GM23338 (cell line): ENCODE data around the gene PPP4C. TPM values are rescaled to one million over a fixed set of nuclear protein-coding genes. Genes with fewer than 3 reads are reported as not detected.
A peak's percentile ranks its signal among the peaks of the same experiment; 100 is the strongest.

ENCODE experiments used
- ATAC-seq: fragments of 200-7000 bp; cut with Tn5 transposase; 3 replicates; pipeline ENCODE4 v1.9.1; 2020
- DNase-seq: peaks from one replicate; pipeline ENCODE4 v3.0.0-alpha.2; 2015; ENCODE audit warnings: low spot score
- H2AFZ ChIP-seq: fragments of 200-600 bp; sonication (generic); 2 replicates; pipeline ENCODE4 v1.8.0; 2016; ENCODE audit warnings: antibody characterized with exemption, mild to moderate bottlenecking, moderate library complexity
- H3F3A ChIP-seq: fragments of 200-600 bp; sonication (generic); replicated peaks from 2 replicates; pipeline ENCODE4 v1.8.0; 2017; ENCODE audit warnings: antibody characterized with exemption, mixed run types, low read depth
- H3K27ac ChIP-seq: fragments of 200-600 bp; sonication (generic); 2 replicates; pipeline ENCODE4 v1.6.1; 2016; ENCODE audit warnings: low read depth
- H3K27me3 ChIP-seq: fragments of 200-600 bp; sonication (generic); 2 replicates; pipeline ENCODE4 v1.8.0; 2016; ENCODE audit warnings: mild to moderate bottlenecking, mixed run types, moderate library complexity; ENCODE audit not compliant: insufficient read depth
- H3K36me3 ChIP-seq: fragments of 200-600 bp; sonication (generic); 2 replicates; pipeline ENCODE4 v1.8.0; 2016; ENCODE audit warnings: mild to moderate bottlenecking; ENCODE audit not compliant: insufficient read depth
- H3K4me1 ChIP-seq: fragments of 200-600 bp; sonication (generic); 2 replicates; pipeline ENCODE4 v1.8.0; 2016; ENCODE audit warnings: mild to moderate bottlenecking, moderate library complexity; ENCODE audit not compliant: insufficient read depth
- H3K4me2 ChIP-seq: fragments of 200-600 bp; sonication (generic); 2 replicates; pipeline ENCODE4 v1.7.1; 2017; ENCODE audit warnings: mixed run types
- H3K4me3 ChIP-seq: fragments of 200-600 bp; sonication (generic); 2 replicates; pipeline ENCODE4 v1.6.1; 2016; ENCODE audit warnings: mixed run types
- H3K79me2 ChIP-seq: fragments of 200-600 bp; sonication (generic); replicated peaks from 2 replicates; pipeline ENCODE4 v1.8.0; 2017; ENCODE audit warnings: mild to moderate bottlenecking; ENCODE audit not compliant: insufficient read depth
- H3K9me2 ChIP-seq: fragments of 200-600 bp; sonication (generic); 2 replicates; pipeline ENCODE4 v1.8.0; 2017; ENCODE audit not compliant: insufficient read depth
- H4K20me1 ChIP-seq: fragments of 200-600 bp; sonication (generic); replicated peaks from 2 replicates; pipeline ENCODE4 v1.8.0; 2017; ENCODE audit warnings: mild to moderate bottlenecking; ENCODE audit not compliant: insufficient read depth
- H3K27ac Mint-ChIP-seq: 2 replicates; pipeline ENCODE4 v1.8.0; 2020; ENCODE audit warnings: inconsistent platforms, mild to moderate bottlenecking, moderate library complexity, mixed read lengths
- H3K27me3 Mint-ChIP-seq: 3 replicates; pipeline ENCODE4 v1.8.0; 2022; ENCODE audit warnings: low read depth, mild to moderate bottlenecking, moderate library complexity, mixed read lengths, inconsistent platforms; ENCODE audit not compliant: insufficient read depth, poor library complexity
- H3K36me3 Mint-ChIP-seq: 3 replicates; pipeline ENCODE4 v1.8.0; 2021; ENCODE audit warnings: low read depth, mild to moderate bottlenecking, inconsistent platforms, moderate library complexity, mixed read lengths
- H3K4me1 Mint-ChIP-seq: 3 replicates; pipeline ENCODE4 v1.8.0; 2020; ENCODE audit warnings: mild to moderate bottlenecking, inconsistent platforms, mixed read lengths
- H3K4me3 Mint-ChIP-seq: 3 replicates; pipeline ENCODE4 v1.8.0; 2021; ENCODE audit warnings: moderate library complexity, mild to moderate bottlenecking, inconsistent platforms, mixed read lengths
- H3K9me3 Mint-ChIP-seq: 3 replicates; pipeline ENCODE4 v1.8.0; 2020; ENCODE audit warnings: moderate library complexity, mild to moderate bottlenecking, inconsistent platforms, mixed read lengths
- EZH2phosphoT487 ChIP-seq: fragments of 200-600 bp; sonication (generic); IDR thresholded peaks from one replicate; pipeline ENCODE4 v1.8.1; 2018; ENCODE audit warnings: antibody characterized with exemption; ENCODE audit not compliant: unreplicated experiment
- STAT1 ChIP-seq: IDR thresholded peaks from one replicate; pipeline ENCODE4 v1.6.1; 2016; ENCODE audit warnings: antibody characterized with exemption; ENCODE audit not compliant: unreplicated experiment
- ZNF114 ChIP-seq: fragments of 250-450 bp; sonication (Bioruptor Pico); IDR thresholded peaks from 2 replicates; pipeline ENCODE4 v1.5.0; 2020; ENCODE audit warnings: mild to moderate bottlenecking, moderate library complexity
- polyA plus RNA-seq: library from polyadenylated mRNA; unstranded; fragments of >200 nt; fragmentation: Nextera tagmentation; extraction: Ambion mirVana; gene quantifications from 2 replicates; pipeline ENCODE4 v1.2.1, GENCODE V29; 2016
- total RNA-seq: library from RNA; depleted of rRNA; stranded (reverse); fragments of >200 nt; shearing (Covaris generic); gene quantifications from 2 replicates; pipeline ENCODE4 v1.2.3, GENCODE V29; 2014
- TF ChIP-seq, protein P1 (sequence below): IDR thresholded peaks from 2 replicates; pipeline ENCODE4 v1.6.1; 2016; ENCODE audit warnings: antibody characterized with exemption
- TF ChIP-seq, protein P2 (sequence below): IDR thresholded peaks from one replicate; pipeline ENCODE4 v1.6.1; 2018; ENCODE audit warnings: antibody characterized with exemption; ENCODE audit not compliant: unreplicated experiment
- TF ChIP-seq, protein P3 (sequence below): fragments of 250-450 bp; sonication (Bioruptor Pico); IDR thresholded peaks from 2 replicates; pipeline ENCODE4 v1.5.0; 2020; ENCODE audit warnings: mild to moderate bottlenecking, moderate library complexity
- TF ChIP-seq, protein P4 (sequence below), 2 experiments: fragments of 200-600 bp in 1 of 2; sonication (generic) in 1 of 2; conservative IDR thresholded peaks; 2 replicates each; pipeline versions ENCODE4 v1.5.1 to v1.6.1; 2016 to 2017; ENCODE audit warnings: antibody characterized with exemption in 2 of 2, low read depth in 2 of 2, mild to moderate bottlenecking in 2 of 2, moderate library complexity in 1 of 2

PPP4C gene
- total and polyA plus RNA-seq, 2 experiments from 2014 or later, result 120 to 170 TPM

- Histone ChIP-seq H3K9me2 (no peaks in the 10 kb centered on the region), H3K79me2 (peaks cover 5% of the 10 kb centered on the region), H3K4me3 (no peak overlapping the region), H3F3A (peaks cover 4% of the 10 kb centered on the region; the same call in 1 of the 2 replicates), H3K27me3 (no peaks in the 10 kb centered on the region), H3K36me3 (peaks cover 4% of the 10 kb centered on the region), H2AFZ (no peak overlapping the region), H3K4me2 (no peak overlapping the region), H3K4me1 (peaks cover 6% of the 10 kb centered on the region; the same call in 1 of the 2 replicates), H4K20me1 (peaks cover 4% of the 10 kb centered on the region), H3K27ac (peak overlapping the region; percentile 32; the same call in 1 of the 2 replicates)
- DNase-seq, result no peak
- TF ChIP-seq ZNF114 (CRISPR knock-in tag) (no peak), EZH2phosphoT487 (no peak), STAT1 (no peak)
- TF ChIP-seq, protein P1, sequence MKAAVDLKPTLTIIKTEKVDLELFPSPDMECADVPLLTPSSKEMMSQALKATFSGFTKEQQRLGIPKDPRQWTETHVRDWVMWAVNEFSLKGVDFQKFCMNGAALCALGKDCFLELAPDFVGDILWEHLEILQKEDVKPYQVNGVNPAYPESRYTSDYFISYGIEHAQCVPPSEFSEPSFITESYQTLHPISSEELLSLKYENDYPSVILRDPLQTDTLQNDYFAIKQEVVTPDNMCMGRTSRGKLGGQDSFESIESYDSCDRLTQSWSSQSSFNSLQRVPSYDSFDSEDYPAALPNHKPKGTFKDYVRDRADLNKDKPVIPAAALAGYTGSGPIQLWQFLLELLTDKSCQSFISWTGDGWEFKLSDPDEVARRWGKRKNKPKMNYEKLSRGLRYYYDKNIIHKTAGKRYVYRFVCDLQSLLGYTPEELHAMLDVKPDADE, result no peak
- TF ChIP-seq, protein P2, sequence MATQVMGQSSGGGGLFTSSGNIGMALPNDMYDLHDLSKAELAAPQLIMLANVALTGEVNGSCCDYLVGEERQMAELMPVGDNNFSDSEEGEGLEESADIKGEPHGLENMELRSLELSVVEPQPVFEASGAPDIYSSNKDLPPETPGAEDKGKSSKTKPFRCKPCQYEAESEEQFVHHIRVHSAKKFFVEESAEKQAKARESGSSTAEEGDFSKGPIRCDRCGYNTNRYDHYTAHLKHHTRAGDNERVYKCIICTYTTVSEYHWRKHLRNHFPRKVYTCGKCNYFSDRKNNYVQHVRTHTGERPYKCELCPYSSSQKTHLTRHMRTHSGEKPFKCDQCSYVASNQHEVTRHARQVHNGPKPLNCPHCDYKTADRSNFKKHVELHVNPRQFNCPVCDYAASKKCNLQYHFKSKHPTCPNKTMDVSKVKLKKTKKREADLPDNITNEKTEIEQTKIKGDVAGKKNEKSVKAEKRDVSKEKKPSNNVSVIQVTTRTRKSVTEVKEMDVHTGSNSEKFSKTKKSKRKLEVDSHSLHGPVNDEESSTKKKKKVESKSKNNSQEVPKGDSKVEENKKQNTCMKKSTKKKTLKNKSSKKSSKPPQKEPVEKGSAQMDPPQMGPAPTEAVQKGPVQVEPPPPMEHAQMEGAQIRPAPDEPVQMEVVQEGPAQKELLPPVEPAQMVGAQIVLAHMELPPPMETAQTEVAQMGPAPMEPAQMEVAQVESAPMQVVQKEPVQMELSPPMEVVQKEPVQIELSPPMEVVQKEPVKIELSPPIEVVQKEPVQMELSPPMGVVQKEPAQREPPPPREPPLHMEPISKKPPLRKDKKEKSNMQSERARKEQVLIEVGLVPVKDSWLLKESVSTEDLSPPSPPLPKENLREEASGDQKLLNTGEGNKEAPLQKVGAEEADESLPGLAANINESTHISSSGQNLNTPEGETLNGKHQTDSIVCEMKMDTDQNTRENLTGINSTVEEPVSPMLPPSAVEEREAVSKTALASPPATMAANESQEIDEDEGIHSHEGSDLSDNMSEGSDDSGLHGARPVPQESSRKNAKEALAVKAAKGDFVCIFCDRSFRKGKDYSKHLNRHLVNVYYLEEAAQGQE, result no peak
- TF ChIP-seq, protein P3, sequence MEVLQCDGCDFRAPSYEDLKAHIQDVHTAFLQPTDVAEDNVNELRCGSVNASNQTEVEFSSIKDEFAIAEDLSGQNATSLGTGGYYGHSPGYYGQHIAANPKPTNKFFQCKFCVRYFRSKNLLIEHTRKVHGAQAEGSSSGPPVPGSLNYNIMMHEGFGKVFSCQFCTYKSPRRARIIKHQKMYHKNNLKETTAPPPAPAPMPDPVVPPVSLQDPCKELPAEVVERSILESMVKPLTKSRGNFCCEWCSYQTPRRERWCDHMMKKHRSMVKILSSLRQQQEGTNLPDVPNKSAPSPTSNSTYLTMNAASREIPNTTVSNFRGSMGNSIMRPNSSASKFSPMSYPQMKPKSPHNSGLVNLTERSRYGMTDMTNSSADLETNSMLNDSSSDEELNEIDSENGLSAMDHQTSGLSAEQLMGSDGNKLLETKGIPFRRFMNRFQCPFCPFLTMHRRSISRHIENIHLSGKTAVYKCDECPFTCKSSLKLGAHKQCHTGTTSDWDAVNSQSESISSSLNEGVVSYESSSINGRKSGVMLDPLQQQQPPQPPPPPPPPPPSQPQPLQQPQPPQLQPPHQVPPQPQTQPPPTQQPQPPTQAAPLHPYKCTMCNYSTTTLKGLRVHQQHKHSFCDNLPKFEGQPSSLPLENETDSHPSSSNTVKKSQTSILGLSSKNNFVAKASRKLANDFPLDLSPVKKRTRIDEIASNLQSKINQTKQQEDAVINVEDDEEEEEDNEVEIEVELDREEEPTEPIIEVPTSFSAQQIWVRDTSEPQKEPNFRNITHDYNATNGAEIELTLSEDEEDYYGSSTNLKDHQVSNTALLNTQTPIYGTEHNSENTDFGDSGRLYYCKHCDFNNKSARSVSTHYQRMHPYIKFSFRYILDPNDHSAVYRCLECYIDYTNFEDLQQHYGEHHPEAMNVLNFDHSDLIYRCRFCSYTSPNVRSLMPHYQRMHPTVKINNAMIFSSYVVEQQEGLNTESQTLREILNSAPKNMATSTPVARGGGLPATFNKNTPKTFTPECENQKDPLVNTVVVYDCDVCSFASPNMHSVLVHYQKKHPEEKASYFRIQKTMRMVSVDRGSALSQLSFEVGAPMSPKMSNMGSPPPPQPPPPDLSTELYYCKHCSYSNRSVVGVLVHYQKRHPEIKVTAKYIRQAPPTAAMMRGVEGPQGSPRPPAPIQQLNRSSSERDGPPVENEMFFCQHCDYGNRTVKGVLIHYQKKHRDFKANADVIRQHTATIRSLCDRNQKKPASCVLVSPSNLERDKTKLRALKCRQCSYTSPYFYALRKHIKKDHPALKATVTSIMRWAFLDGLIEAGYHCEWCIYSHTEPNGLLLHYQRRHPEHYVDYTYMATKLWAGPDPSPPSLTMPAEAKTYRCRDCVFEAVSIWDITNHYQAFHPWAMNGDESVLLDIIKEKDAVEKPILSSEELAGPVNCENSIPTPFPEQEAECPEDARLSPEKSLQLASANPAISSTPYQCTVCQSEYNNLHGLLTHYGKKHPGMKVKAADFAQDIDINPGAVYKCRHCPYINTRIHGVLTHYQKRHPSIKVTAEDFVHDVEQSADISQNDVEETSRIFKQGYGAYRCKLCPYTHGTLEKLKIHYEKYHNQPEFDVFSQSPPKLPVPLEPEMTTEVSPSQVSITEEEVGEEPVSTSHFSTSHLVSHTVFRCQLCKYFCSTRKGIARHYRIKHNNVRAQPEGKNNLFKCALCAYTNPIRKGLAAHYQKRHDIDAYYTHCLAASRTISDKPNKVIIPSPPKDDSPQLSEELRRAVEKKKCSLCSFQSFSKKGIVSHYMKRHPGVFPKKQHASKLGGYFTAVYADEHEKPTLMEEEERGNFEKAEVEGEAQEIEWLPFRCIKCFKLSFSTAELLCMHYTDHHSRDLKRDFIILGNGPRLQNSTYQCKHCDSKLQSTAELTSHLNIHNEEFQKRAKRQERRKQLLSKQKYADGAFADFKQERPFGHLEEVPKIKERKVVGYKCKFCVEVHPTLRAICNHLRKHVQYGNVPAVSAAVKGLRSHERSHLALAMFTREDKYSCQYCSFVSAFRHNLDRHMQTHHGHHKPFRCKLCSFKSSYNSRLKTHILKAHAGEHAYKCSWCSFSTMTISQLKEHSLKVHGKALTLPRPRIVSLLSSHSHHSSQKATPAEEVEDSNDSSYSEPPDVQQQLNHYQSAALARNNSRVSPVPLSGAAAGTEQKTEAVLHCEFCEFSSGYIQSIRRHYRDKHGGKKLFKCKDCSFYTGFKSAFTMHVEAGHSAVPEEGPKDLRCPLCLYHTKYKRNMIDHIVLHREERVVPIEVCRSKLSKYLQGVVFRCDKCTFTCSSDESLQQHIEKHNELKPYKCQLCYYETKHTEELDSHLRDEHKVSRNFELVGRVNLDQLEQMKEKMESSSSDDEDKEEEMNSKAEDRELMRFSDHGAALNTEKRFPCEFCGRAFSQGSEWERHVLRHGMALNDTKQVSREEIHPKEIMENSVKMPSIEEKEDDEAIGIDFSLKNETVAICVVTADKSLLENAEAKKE (CRISPR knock-in tag), result no peak
- TF ChIP-seq, protein P4, sequence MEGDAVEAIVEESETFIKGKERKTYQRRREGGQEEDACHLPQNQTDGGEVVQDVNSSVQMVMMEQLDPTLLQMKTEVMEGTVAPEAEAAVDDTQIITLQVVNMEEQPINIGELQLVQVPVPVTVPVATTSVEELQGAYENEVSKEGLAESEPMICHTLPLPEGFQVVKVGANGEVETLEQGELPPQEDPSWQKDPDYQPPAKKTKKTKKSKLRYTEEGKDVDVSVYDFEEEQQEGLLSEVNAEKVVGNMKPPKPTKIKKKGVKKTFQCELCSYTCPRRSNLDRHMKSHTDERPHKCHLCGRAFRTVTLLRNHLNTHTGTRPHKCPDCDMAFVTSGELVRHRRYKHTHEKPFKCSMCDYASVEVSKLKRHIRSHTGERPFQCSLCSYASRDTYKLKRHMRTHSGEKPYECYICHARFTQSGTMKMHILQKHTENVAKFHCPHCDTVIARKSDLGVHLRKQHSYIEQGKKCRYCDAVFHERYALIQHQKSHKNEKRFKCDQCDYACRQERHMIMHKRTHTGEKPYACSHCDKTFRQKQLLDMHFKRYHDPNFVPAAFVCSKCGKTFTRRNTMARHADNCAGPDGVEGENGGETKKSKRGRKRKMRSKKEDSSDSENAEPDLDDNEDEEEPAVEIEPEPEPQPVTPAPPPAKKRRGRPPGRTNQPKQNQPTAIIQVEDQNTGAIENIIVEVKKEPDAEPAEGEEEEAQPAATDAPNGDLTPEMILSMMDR (conservative IDR thresholded peaks at IDR 0.05; ENCODE audit: low read depth in 2 of 2), result no peak
- Mint-ChIP-seq H3K9me3 (no peaks in the 10 kb centered on the region; the same call in 2 of the 3 replicates), H3K27me3 (peaks cover 19% of the 10 kb centered on the region), H3K36me3 (peaks cover 53% of the 10 kb centered on the region), H3K4me3 (no peak overlapping the region), H3K4me1 (peaks cover 4% of the 10 kb centered on the region; the same call in 2 of the 3 replicates), H3K27ac (no peak overlapping the region)
- ATAC-seq, result no peak
These were observed 9.5 kb downstream of the PPP4C start for GRCh38 chr16:30085247-30085646.
